IPS-NIHi11 (cell line): Measurements from ENCODE around the gene IFT20.
"Not testable (repeated sequence)": the region's sequence is repeated elsewhere in the genome, so short reads cannot be mapped to it uniquely, and the experiment has no call there.

Source experiments
- DNase-seq: peaks from one replicate; pipeline ENCODE4 v3.0.0; 2012; ENCODE audit warnings: mixed read lengths, low spot score

The IFT20 gene

GRCh38 chr17:28364665-28365363 lies 29.5 kb upstream of the IFT20 start, which contains the start of gene SEBOX:
Gene SEBOX, minus strand, starts transcription at chr17:28365199. Its CDS starts 48 bp downstream, at chr17:28365151.
- DNase-seq, result no peak

DNA sequence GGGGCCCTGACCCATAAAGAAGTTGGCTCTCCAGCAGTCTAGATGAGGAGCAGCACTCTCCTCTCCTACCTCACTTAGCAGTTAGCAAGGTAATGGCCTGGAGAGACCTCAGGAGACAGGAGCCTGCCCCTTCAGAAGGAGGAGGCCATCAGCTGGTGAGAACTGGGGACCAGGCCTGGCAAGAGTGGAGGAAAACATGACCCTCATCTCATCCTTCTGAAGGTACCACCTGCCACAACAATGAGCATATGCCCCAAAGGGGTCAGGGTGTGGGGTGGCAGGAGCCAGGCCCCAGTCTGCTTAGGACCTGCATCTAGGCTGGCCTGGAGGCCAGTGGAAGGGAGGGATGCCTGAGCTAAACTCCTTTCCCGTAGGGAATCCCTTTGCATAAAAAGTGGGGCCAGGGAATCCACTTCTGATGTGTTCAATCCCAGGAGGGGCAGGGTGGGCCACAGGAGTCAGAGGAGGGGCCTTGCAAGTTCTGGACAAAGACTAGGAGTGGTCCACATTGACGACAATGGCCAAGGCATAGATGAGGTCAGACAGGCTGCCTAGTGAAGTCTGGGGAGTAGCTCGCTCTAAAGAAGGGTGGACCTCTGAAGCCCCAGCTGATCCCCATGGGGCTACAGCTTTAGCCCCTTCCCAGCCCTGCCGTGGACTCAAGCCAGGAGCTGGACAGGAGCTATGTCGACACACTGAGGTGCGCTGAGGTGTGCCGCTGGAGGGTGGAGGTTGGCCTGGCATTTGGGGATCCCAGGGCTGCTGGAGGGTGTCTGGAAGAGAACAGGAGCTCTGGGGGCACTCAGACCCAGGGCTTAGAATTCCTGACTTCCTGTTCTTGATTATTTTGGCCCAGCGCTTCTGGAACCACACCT lies 28.7 kb upstream of the IFT20 start:
- DNase-seq, result no peak

- DNase-seq, result no peak
These were observed 27.9 kb upstream of the IFT20 start for GRCh38 chr17:28363186-28363585.

GRCh38 chr17:28357901-28358197 lies 22.6 kb upstream of the IFT20 start:
- no peak for DNase-seq

- DNase-seq, result peak; percentile 99
These were observed 22.0 kb upstream of the IFT20 start, which contains the start of gene POLDIP2 for GRCh38 chr17:28357061-28357900. Gene POLDIP2, minus strand, starts transcription at chr17:28357527. Its CDS starts 79 bp downstream, at chr17:28357448.

GRCh38 chr17:28350271-28350670 lies 15.0 kb upstream of the IFT20 start:
- no peak for DNase-seq

- no peak for DNase-seq
These were observed 13.7 kb upstream of the IFT20 start for GRCh38 chr17:28348979-28349378.

DNA sequence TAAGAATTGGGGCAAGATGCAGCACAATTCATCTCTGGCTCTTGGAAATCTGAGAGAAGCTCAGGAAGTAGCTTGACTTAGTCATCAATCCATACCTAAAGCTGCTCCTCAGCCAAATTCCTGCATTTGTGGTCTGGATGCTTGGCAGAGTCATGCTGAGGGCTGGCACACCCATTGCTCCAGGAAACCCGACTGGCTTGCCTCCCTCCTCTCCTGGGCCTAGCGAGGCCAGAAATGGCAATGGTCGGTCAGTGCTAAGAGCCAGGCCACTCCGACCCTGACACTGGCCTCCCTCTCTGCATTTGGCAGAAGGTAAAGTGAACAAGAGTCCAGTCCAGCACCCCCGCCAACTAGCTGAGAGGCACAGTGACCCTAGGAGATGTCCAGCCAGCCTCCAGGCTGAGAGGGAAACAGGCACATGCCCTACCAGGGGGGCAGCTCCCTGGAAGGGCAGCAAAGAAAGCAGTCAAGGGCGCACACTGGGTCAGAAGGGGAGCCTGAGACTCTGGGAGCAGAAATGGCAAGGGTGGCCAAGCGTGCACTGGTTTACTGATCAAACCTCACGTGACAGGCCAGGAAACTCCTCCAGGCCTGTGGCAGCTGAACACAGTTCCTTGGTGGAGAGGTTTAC lies 12.1 kb upstream of the IFT20 start:
- no peak for DNase-seq

- no peak for DNase-seq
These were observed 11.5 kb upstream of the IFT20 start for GRCh38 chr17:28346746-28347246.

DNA sequence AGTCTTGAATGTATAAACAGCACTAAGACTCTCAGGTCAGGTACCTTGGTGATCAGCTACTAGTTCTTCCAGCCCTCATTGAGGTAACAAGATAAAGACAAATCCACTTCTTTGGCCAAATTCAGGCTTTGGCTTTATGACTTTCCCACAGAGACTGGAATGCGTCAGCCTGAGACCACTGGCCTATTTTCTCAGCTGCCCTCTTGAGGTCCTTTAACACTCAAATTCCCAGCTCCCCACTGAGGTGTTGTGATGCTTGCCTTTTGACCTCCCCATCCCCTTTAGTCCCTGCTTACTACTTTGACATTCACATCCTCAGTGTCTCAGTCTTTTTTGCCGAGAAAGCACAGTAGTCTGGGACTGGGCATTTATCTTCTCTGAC lies 10.9 kb upstream of the IFT20 start:
- no peak for DNase-seq

DNA sequence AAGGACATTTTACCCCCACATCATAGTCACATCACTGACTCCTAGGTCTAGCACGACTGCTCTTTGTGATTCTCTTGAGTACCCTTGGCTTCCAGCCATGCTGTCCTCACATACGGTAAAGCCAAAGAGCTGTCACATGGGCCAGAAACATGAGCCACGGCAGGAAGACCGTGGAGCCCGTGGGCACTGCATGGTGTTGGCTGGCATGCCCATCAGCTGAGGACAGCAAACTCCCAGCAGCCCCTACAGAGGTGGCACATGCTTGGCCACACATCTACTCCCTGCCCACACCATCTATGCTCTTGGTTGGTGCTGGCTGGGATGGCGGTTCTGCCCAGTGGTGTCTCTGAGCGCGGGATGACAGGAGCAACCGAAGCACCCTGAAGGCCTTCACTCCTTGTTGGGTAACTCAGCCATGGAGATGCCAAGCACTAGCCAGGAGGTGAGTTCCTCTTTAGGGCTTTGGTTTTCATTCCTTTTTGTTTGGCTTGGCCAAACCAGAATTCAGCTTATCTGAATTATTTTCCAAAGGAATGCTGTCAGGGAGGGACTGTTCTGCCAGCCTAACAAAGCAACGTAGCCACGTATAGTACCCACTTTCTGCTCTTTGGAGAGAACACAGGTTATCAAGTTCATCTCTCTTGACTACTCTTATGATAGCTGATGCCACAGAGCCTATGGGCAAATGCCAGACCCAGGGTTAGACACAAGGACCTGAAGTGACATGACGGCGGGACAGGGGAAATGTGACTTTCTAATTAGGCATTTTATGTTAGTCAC lies 10.3 kb upstream of the IFT20 start:
- DNase-seq, result no peak

DNA sequence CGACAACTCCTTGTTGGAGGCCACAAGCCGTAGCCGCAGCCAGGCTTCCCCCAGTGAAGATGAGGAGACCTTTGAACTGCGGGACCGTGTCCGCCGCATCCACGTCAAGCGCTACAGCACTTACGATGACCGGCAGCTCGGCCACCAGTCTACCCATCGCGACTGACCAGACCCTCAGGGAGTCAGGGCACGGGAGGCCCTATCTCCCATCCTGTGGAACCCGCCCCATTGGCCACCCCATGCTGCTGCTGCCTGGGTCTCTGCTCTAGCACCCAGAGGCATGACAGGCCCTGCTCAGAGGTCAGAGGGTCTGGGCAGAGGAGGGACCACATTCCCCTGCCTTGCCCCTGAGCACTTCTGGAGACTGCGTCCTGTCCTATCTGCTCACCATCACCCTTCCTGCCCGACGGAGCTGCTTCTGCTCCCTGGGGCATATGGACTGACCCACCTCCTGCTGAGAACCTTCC lies 9.2 kb upstream of the IFT20 start:
- DNase-seq, result no peak

GRCh38 chr17:28344011-28344410 lies 8.7 kb upstream of the IFT20 start:
- no peak for DNase-seq

- DNase-seq, result no peak
These were observed 8.2 kb upstream of the IFT20 start for GRCh38 chr17:28343491-28343932.

DNA sequence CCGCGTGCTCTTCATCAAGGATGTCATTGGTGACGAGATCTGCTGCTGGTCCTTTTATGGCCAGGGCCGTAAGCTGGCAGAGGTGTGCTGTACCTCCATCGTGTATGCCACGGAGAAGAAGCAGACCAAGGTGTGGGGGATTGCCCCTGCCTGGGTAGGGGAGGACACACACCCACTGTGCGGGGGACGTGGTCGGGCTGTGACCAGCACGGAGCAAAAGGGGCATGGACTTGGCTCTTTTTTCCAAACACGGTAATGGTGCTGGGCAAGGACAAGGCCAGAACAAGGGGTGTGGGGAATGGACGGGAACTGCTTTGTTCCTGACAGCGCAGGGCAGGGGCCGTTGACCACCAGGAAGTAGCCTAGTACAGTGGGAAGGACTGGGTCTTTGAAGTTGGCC lies 7.0 kb upstream of the IFT20 start:
- DNase-seq, result no peak

DNA sequence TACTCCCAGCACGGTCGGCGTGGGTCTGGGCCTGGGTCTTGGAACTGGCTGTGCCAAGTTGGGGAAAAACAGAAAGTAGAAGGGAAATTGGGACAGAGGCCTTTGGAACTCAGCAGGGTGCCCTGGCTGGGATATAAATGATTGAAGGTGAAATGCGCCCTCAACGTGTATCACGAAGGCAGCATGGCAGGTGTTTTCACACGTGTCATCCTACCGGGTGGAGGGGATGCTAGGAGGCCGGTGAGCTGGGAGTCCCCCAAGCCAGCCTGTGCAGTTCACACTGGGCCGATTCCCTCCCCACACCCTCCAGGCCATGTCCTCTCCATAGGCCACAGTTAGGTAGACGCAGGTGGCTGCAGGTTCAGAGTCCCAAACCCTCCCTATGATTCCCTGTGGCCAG lies 6.2 kb upstream of the IFT20 start:
- no peak for DNase-seq

GRCh38 chr17:28340374-28340773 lies 5.1 kb upstream of the IFT20 start:
- DNase-seq, result no peak

GRCh38 chr17:28339431-28339830 lies 4.2 kb upstream of the IFT20 start:
- DNase-seq, result no peak

- not testable (repeated sequence) for DNase-seq
These were observed 3.5 kb upstream of the IFT20 start for GRCh38 chr17:28338769-28339212.

DNA sequence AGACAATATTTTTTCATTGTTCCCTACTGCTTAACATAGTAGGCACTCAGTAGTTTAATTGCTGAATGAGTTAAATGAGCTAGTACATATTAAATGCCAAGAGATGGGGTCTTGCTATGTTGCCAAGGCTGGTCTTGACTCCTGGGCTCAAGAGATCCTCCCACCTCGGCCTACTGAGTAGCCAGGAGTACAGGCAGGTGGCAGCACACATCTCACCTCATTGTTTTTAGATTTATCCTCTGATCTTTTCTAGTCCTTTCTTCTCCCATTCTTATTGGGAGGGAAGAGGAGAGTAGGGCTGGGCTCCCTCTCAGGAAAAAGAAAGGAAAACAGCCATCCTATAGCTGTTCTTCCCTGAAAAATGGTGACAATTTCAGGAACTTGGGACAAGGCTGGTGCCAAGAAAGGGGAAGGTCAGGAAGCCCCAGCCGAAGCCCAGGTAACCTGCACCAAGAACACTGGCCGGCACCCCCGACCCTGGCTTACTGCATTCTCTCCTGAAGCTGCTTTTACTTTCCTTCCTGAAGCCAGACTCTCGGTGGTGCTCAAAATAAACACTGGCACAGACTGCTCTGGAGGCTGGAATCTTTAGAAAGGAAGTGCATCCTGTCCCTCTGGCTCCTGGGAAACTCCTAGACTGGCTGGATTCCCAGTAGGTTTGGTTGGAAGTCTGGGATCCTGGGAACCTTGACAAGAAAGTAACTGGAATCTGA lies 2.9 kb upstream of the IFT20 start:
- DNase-seq, result no peak
